Umbilical cord (tissue), 2 donors: ENCODE measurements around the gene TCL1A. TPM values are rescaled to one million over a fixed set of nuclear protein-coding genes. Genes with fewer than 3 reads are reported as not detected.
"Not testable (repeated sequence)": the region's sequence is repeated elsewhere in the genome, so short reads cannot be mapped to it uniquely, and the experiment has no call there.

Experiments used
- DNase-seq: peaks from one replicate; pipeline ENCODE4 v3.0.0-alpha.2; 2015; ENCODE audit warnings: low spot score
- total RNA-seq: library from RNA; depleted of rRNA; stranded (reverse); fragments of >200 nt; gene quantifications from one replicate; pipeline ENCODE4 v1.2.3, GENCODE V29; 2014; ENCODE audit warnings: low replicate concordance; ENCODE audit not compliant: insufficient read depth

The TCL1A gene, protein sequence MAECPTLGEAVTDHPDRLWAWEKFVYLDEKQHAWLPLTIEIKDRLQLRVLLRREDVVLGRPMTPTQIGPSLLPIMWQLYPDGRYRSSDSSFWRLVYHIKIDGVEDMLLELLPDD
- 9.4 TPM for total RNA-seq

DNA sequence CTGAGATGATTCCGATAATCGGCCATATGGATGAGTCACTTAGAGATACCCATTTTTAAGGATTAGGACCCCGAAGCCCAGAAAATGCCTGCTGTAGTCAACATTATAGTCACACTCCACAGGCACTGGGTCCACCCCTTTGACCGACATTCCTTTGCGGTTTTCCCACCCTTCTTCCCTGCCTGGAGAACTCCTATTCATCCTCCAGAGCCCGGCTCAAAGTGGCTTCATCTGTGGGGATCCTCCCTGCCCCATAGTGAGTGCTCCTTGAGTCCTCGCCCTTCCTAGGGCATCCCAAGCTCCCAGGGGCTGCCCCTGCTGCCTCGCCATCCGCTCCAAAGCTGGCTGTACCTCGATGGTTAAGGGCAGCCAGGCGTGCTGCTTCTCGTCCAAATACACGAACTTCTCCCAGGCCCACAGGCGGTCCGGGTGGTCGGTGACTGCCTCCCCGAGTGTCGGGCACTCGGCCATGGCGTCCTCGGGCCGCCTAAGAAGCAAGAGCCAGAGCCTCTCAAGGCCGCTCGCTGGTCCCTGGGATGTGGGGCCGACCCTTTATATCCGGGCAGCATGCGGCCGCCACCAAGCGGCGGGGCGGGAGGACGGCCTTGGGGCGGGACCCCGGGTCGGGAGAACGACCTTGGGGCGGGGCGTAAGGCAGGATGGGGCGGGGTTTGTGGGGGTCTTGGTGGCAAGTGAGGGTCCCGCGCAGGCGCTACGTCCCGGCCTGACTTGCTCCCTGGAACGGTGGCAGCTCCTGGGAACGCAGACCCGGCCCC is at the start of gene TCL1A:
Gene TCL1A, minus strand, starts transcription at position 530 of the 776 bp plus-strand sequence. Its CDS starts 59 bp downstream, at position 471.
- DNase-seq, result no peak

DNA sequence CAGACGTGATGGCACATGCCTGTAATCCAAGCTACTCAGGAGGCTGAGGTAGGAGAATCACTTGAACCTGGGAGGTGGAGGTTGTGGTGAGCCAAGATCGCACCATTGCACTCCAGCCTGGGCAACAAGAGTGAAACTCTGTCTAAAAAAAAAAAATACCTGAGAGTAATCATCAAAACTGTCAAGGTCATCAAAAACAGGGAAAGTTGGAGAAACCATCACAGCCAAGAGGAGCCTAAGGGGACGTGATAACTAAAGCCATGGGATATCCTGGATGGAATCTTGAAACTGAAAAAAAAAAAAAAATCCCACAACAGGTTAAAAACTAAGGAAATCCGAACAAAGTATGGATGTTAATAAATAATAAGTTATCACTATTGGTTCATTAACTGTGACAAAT is 49.1 kb upstream of the TCL1A start:
- DNase-seq, result not testable (repeated sequence)

DNA sequence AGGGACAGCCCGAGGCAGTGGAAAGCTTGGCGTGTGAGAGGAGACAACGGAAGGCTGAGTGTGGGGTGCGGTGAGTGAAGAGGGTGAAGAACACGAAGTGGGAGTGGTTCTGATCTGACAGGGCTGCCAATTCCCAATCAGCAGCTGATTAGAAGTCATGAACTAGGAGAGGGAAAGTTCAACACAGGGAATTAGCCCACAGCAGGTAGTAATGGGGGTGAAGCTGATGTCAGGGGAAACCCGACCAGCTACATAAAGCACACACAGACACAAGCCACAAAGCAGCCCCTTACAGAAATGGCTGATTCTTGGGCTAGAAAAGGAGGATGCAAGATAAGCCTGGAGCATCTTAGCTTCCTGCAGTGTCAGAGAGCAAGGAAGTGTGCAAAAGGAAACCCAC is 47.5 kb upstream of the TCL1A start:
- DNase-seq, result no peak

DNA sequence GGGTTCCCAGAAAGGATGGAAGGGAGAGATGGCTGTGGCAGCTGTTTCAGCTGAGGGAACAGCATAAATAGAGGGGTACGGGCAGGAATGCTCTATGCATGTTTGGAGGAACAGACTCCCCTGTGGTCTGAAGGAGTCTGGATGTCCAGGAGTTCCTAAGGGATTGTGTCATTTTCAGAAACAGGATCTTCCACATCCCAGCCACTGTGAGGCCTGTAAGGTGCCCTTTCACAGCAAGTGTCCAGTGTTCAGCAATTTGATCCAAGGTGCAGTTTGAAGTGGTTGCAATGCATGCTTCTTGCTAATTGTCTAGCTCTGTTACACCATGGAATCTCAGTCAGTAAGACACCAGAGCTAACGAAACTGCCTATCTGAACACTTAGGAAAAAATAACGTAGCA is 46.7 kb upstream of the TCL1A start:
- no peak for DNase-seq

DNA sequence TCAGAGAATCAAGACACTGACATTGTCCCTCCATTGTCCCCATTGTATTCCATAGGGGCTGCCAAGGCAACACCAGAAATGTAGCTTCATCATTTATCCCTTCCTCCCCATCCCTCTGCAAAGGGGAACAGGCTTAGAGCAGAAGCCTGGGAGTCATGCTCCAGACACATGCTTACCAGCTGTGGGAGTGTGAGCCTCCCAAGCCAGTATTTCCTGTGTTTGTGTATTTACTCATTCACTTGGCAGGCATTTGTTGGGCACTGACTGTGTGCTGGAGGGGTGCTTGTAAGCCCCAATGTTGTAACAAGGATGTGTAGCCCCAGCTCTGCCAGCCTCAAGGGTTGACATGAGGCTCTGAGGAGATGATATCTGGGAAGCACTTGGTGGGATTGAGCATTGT is 46.0 kb upstream of the TCL1A start:
- no peak for DNase-seq

DNA sequence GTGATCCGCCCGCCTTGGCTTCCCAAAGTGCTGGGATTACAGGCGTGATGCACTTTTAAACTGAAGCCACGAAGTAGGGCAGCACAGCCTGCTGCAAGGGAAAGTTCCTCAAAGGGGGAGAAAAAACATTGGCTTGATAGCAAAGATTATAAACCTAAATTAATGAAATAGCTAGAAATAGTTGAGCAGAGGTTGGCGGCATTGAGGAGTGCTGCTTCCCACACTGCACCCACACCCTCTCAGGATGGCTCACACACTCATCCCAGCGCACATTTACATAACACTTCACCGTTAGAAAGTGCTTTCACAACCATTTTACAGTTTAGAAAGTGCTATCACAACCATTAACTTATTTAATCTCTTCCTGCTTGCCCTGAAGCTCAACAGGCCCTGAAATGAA is 44.4 kb upstream of the TCL1A start:
- no peak for DNase-seq

DNA sequence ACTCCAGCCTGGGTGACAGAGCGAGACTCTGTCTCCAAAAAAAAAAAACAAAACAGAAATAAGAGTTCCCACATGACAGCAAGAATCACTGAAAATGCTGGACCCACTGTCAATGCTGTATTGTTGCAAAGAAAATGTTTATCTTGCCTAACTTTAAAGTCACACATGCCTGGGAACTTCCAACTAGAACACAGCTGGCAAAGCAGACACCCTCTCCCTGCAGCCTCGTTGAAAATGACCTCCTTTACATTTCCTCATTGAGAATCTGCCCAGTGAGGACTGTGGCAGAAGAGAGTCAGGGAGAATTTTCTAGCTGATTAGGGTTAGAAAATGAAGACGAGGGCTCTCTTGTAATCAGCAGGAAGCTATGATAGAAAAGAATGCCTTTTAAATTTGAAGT is 42.8 kb upstream of the TCL1A start:
- DNase-seq, result no peak

DNA sequence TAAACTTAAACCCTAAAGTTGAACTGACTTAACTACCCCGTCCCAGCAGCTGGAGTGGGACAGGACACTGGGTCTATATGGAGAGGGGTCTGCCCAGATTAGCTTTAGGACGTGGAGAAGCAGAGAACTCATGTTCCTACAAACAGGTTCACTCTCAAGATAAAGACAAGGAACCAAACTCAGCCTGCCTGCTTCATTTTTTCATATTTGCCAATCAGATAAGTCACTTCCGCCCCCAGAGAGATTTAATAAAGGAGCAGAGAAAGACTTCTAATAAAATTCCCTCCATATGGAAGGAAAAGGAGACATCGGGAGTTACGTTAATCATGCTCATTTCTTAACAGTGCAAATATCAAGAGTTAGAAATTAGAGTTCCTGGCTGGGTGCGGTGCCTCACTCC is 42.2 kb upstream of the TCL1A start:
- no peak for DNase-seq

DNA sequence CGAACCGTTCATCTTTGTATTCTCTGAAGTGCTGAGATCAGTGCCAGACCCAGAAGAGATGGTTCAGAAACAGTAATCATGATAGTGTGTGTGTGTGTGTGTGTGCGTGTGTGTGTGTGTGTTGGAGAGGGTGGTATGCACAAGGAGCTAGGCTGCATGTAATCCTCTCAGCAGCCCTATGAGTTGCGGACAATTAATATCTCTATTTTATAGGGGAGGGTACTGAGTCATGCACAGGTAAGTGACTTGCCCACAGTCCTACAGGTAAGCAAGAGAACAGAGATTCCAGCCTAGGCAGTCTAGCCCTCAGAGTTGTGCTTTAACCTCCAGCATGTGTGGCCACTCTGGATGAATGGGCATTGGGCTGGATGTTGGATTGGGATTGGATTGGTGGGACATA is 27.9 kb upstream of the TCL1A start:
- DNase-seq, result no peak

DNA sequence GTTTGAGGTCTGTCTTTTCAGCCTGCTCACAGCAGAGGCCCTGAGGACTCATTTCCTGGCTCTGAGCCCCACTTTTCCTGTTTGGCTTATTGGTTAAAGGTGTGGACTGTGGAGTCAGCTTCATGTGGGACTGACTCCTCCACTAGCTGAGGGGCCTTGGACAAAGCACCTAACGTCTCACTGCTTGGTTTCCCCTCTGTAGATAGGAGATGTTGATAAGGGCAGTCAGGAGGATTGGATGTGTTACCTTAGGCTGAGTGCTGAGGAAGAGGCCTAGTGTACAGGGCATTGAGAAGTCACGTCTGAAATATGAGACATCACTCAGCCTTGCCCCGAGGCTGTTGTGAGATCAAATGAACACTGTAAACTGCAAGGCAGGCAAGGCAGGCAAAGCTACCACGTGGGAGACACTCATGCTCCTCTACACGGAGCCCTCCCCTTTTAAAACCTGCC is 27.1 kb upstream of the TCL1A start:
- DNase-seq, result peak; percentile 67

DNA sequence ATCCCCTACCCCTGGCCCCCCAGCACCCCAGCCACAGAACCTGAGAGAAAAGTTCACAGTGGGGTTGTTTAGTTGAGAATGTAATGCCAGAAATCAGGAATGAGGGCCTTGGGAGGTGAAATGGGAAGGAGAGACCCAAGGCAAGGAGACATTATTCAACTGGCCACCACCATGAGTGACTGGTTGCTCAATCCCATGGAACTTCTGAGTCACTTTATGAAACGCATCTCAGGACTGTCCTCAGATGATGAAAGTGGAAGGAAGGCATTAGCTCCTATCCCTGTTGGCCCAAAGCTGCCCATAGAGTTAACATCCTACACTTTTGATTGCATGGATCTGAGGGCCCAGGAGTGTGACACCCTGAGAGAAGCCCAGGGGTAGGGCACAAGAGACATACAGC is 25.4 kb upstream of the TCL1A start:
- DNase-seq, result no peak

DNA sequence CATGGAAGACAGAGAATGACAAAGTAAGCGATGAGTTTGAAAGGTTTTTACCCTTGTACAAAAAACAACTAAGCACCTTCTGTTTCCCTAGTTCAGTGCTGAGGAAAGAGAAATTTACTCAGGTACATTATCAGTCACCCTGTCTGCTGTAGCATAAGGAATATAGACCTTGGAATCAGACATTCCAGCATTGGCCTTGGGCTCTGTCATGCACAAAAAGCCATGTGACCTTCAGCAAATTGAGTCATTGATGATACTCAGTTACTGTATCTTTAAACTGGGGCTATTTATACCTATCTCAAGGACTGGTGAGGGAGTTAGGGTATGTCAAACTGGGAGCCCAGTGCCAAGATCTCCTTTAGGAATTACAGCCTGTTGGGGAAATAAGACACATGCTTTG is 19.3 kb upstream of the TCL1A start:
- DNase-seq, result no peak

DNA sequence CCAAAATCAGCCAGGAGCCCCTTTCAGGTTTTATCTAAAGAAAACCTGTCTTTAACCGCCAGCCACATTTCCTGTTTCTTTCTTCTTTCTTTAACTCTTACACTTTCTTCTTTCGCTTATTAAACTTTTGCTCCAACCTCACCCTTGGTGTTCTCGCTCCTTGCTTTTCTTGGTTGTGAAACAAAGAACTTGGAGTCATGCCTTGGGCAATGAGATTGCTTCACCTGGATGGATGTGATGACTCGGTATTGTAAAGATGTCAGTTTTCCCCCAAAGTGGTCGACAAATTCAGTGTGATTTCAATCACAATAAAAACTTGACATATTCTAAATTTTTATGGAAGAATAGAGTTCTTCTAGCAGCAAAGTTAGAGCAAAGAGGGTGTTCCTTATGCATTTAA is 16.2 kb upstream of the TCL1A start:
- no peak for DNase-seq

DNA sequence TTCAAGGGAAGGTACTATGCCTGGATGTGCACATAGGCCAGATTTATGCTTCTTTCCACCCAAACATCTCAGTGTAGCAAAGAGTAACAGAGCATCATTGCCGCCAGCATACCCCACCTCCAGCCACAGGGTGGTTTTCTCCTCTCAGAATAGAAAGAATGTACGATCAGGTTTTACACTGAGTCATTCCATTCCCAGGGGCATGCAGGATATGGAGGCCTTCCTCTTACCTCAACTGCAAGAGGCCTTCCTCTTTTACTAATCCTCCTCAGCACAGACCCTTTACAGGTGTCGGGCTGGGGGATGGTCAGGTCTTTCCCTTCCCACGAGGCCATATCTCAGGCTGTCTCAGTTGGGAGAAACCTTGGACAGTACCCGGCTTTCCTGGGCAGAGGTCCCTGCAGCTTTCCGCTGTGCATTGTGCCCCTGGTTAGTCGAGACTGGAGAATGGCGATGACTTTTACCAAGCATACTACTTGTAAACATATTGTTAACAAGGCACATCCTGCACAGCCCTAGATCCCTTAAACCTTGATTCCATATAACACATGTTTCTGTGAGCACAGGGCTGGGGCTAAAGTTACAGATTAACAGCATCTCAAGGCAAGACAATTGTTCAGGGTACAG is 15.6 kb upstream of the TCL1A start:
- not testable (repeated sequence) for DNase-seq

DNA sequence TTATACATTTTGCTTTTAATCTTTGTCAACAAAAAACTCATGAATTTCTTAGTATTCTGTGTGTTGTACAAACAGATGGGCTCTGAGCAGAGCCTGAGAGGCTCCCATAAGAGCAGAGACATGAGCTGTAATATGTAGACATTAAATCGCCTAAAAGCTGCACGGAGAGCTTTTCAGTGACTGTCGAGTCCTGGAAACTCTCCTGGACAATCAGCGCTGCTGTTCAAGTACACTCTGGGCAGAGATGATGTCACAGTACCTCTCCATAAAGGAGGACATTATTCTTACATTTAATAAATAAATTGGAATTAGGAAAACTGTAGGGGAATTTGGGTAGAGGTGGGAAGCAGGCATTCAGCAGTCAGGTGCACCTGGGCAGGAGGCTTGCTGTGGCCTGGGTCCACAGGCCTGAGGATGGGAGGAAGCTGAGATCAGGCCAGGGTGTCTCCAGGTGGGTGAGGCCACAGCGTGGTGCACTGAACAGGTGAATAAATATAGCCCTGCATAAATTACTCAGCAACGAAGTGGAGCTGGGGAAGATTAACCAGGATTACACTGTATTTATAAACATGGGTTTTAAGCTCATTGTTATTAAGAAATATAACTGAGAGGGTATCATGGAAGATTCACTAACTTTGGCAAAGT is 13.3 kb upstream of the TCL1A start:
- DNase-seq, result no peak

DNA sequence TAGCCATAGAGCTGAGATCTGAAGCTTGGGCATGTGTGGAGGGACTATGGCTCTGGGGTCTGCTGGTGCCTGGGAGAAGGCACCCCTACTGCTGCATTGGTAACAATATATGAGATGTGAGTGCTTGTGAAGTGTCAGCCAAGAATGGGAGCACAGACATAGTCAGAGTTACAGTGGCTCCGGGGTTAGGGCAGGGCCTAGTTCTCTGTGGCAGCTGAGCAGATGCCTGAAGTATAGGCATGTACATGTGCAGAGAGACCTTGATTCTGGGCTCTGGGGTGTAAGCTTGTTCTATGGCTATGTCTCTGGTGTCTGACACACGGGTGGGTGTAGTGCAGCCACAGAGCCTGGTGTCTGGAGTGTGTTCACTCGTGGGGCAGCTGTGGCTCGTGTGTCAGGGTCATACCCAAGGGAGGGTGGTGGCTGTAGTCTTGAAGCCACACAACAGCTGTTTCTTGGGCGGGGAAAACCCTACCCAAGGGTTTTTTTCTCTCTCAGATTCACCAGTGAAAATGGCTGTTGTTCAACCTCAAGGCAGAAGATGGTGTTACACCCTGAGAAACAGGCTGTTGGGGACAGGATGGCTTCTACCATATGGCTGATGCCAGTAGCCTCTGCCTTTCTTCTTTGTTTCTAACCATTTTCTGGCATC is 11.9 kb upstream of the TCL1A start:
- no peak for DNase-seq

DNA sequence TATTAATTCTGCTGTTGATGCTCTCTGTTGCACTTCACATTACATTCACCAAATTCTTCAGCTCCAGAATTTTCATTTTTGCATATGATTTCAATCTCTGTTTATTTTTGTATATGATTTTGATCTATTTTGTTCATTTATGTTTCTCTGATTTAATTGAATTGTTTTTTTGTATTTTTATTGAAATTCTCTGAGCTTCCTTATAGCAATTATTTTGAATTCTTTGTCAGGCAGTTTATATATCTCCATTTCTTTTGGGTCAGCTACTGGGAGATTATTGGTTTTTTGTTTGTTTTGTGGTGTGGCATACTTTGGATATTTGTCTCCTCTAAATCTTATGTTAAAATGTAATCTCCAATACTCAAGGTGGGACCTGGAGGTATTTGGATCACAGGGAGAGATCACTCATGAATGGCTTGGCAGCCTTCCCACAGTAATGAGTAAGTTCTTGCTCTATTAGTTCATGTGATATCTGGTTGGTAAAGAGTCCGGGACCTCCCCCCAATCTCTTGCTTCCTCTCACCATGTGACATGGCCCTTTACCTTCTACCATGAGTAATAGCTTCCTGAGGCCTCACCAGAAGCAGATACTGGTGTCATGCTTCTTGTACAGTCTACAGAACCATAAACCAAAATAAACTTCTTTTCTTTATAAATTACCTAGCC is 8.7 kb upstream of the TCL1A start:
- no peak for DNase-seq

DNA sequence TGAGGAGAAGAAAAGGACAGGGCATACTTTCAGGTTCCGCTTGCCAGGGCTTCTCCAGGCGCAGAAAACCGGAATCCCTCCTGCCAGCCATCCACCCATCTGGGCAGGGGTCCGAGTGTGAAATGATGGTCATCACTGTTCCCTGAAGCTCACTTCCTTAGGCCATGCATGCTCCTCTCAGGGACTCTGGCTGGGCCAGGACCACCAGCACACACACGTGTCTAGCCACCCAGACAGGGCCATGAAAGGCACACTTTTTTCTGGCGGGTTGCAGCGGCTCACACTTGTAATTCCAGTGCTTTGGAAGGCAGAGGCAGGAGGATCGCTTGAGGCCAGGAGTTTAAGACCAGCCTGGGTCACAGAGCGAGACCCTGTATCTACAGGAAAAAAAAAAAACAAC is 1.5 kb downstream of the TCL1A start:
- no peak for DNase-seq

DNA sequence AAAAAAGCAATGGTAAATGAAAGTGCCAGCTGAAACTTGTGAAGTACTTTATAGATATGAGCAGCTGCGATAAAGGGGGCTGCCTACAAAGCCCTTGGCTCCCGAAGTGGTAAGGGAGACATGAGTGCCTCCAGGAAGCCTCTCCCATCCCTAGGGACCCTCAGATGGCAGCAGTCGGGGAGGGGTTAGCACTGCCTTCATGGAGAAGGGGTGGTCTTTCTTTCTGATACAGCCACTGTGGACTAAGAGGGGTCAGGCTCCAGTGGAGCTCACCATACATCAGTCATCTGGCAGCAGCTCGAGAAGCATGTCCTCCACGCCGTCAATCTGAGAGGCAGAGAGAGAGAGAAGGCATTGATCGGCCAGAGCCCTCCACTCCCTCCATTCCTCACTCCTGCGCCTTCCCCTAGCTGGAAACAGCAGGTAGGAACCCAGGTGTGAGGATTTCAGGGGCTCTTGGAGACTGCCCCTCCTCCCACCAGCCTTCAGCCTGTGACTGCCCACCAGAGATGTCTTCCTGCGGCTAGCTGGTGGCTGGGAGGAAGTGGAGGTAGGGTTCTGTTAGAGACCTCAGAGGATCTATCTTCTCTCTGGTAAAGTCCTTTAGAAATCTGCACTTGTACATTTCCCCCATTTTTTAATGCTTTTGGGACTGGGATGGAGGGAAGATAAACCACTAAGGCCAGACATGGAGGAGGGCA is 2.3 kb downstream of the TCL1A start:
- DNase-seq, result no peak

DNA sequence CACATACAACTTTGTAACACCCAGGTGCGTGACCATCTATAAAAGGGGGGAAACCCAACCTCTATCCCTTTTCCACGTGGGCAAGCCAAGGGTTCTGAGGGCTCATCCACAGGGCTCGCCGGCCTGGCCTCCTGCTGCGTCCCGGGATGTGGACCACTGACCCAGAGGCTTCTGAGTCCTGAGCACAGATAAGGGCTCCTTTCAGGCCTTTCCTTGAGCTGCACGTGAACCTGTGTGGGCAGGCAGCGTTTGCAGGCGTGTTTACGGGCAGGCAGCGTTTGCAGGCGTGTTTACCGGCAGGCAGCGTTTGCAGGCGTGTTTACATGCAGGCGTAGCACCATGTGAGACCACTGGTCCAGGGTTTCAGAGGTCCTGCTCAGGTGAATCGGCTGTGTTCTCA is 3.8 kb downstream of the TCL1A start:
- no peak for DNase-seq

DNA sequence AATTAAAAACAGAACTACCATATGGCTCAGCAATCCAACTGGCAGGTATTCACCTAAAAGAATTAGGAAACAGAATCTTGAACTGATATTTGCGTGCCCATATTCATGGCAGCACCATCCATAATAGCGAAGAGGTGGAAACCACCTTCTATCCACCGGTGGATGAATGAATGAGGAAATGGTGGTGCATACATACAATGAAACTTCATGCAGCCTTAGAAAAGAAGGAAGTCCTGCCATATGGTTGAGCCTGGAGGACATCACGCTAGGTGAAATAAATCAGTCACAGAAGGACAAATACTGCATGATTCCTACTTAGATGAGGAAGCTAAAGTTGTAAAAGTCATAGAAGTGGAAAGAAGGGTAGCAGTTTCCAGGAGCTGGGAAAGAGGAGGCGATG is 6.6 kb downstream of the TCL1A start:
- no peak for DNase-seq
